NB4 (cell line): Measurements from ENCODE around the gene PTGES2.

ENCODE experiments used
- CTCF ChIP-seq: IDR thresholded peaks from one replicate; pipeline ENCODE4 v1.5.1; 2012; ENCODE audit warnings: low read depth, low read length
- MAX ChIP-seq: IDR thresholded peaks from 2 replicates; pipeline ENCODE4 v1.6.1; 2011; ENCODE audit warnings: low read depth, low read length
- MYC ChIP-seq: IDR thresholded peaks from 2 replicates; pipeline ENCODE4 v1.6.1; 2011; ENCODE audit warnings: low read depth, low read length
- POLR2A ChIP-seq: IDR thresholded peaks from 2 replicates; pipeline ENCODE4 v1.6.1; 2011; ENCODE audit warnings: mild to moderate bottlenecking; ENCODE audit not compliant: insufficient read length; ENCODE audit errors: extremely low read depth

DNA sequence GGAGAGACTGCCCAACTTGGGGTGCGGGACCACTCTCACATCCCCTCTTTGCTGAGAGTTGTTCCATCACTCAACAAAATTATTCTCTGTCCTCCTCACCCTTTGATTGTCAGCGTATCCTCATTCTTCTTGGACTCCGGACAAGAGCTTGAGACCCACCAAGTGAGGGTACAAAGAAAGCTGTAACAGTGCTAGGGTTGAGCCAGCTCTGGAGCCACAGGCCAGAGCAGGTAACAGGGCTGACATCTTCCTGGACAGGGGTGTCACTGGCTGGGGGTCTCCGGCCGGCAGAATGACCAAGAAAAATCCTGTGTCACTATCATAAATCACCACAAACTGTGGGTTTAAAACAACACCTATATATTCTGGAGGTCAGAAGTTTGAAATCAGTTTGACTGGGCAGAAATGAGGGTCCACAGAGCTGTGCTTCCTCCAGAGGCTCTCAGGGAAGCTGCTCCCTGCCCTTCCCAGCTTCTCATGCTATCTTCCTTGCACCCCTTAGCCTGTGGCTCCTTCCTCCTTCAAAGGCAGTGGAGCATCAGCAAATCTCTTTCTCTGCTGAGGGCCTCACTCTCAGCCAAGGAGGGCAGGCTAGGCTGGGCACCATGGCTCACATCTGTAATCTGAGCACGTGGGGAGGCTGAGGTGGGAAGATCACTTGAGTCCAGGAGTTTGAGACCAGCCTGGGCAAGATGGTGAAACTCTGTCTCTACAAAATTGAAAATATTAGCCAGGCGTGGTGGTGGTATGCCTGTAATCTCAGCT lies 28.4 kb upstream of the PTGES2 start:
- TF ChIP-seq POLR2A (no peak), CTCF (no peak), MAX (no peak), MYC (no peak)
